IMR-90 (cell line): Measurements from ENCODE around the gene TTC39C.

ENCODE experiments used
- CEBPB ChIP-seq: IDR thresholded peaks from 2 replicates; pipeline ENCODE4 v1.6.1; 2012; ENCODE audit warnings: low read depth, low read length, improper control_type of control experiment
- CHD1 ChIP-seq: IDR thresholded peaks from 2 replicates; pipeline ENCODE4 v1.6.1; 2012; ENCODE audit warnings: low read depth, low read length, improper control_type of control experiment
- CTCF ChIP-seq: conservative IDR thresholded peaks from 2 replicates; pipeline ENCODE4 v1.5.1; 2012; ENCODE audit warnings: mild to moderate bottlenecking, low read depth, low read length, improper control_type of control experiment
- ELK1 ChIP-seq: fragments of 150-350 bp; IDR thresholded peaks from 2 replicates; pipeline ENCODE4 v1.6.1; 2016; ENCODE audit warnings: low read depth, mild to moderate bottlenecking, low read length, moderate library complexity, borderline replicate concordance
- MXI1 ChIP-seq: IDR thresholded peaks from 2 replicates; pipeline ENCODE4 v1.6.1; 2012; ENCODE audit warnings: low read depth, mild to moderate bottlenecking, low read length, moderate library complexity, borderline replicate concordance
- POLR2A ChIP-seq: IDR thresholded peaks from 2 replicates; pipeline ENCODE4 v1.6.1; 2012; ENCODE audit warnings: mild to moderate bottlenecking, low read depth, low read length
- RAD21 ChIP-seq: IDR thresholded peaks from 2 replicates; pipeline ENCODE4 v1.6.1; 2012; ENCODE audit warnings: low read length, improper control_type of control experiment
- RFX5 ChIP-seq: IDR thresholded peaks from 2 replicates; pipeline ENCODE4 v1.8.0; 2012; ENCODE audit warnings: low read depth, mild to moderate bottlenecking, low read length, moderate library complexity
- SMC3 ChIP-seq: fragments of 150-350 bp; IDR thresholded peaks from 2 replicates; pipeline ENCODE4 v1.6.1; 2016; ENCODE audit warnings: low read depth, mild to moderate bottlenecking, antibody characterized with exemption, low read length, moderate library complexity

- TF ChIP-seq CHD1 (no peak), CTCF (no peak), CEBPB (no peak), POLR2A (no peak), RAD21 (no peak), MXI1 (no peak), RFX5 (no peak), SMC3 (no peak), ELK1 (no peak)
These were observed 113.2 kb downstream of the TTC39C start for GRCh38 chr18:24127735-24128134.
